ENCODE data around the gene RYR3. TPM values are rescaled to one million over a fixed set of nuclear protein-coding genes. Genes with fewer than 3 reads are reported as not detected.
A peak's percentile ranks its signal among the peaks of the same experiment; 100 is the strongest.

Gene RYR3
- total RNA-seq, 1 donor from 2014 or later: 2.2 TPM

DNA sequence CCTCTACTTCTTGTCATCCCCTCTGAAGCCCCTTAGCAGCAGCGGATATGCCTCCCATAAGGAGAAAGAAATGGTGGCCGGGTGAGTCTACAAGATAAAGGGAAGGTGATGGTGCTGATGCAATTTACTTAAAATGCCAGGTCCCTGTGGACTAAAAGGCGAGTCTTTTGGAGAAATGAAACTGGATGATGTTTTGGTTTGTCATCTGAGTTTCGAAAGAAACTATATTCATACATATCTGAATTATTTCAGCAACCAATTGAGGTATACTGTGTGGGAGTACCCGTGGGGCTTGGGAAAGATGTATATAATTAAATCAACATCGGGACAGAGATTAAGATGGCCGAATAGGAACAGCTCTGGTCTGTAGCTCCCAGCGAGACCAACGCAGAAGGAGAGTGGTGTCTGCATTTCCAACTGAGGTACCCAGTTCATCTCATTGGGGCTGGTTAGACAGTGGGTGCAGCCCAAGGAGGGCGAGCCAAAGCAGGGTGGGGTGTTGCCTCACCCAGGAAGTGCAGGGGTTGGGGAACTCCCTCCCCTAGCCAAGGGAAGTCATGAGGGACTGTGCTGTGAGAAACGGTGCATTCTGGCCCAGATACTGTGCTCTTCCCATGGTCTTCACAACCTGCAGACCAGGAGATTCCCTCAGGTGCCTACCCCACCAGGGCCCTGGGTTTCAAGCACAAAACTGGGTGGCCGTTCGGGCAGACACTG, 446.9 kb downstream of the RYR3 start:
- no peak overlapping the region for H3K27ac Mint-ChIP-seq
- H3K36me3 Mint-ChIP-seq: no peaks in the 10 kb centered on the region
- TF ChIP-seq, protein P1, sequence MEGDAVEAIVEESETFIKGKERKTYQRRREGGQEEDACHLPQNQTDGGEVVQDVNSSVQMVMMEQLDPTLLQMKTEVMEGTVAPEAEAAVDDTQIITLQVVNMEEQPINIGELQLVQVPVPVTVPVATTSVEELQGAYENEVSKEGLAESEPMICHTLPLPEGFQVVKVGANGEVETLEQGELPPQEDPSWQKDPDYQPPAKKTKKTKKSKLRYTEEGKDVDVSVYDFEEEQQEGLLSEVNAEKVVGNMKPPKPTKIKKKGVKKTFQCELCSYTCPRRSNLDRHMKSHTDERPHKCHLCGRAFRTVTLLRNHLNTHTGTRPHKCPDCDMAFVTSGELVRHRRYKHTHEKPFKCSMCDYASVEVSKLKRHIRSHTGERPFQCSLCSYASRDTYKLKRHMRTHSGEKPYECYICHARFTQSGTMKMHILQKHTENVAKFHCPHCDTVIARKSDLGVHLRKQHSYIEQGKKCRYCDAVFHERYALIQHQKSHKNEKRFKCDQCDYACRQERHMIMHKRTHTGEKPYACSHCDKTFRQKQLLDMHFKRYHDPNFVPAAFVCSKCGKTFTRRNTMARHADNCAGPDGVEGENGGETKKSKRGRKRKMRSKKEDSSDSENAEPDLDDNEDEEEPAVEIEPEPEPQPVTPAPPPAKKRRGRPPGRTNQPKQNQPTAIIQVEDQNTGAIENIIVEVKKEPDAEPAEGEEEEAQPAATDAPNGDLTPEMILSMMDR (conservative IDR thresholded peaks at IDR 0.05): no peak
- H3K27me3 Mint-ChIP-seq: peaks cover 19% of the 10 kb centered on the region
- peaks cover 5% of the 10 kb centered on the region for H3K9me3 Mint-ChIP-seq
- H3K4me3 Mint-ChIP-seq: no peak overlapping the region
- no peak for DNase-seq (ENCODE audit: extremely low spot score, unreplicated experiment)
- H3K4me1 Mint-ChIP-seq (ENCODE audit: unreplicated experiment): no peaks in the 10 kb centered on the region

DNA sequence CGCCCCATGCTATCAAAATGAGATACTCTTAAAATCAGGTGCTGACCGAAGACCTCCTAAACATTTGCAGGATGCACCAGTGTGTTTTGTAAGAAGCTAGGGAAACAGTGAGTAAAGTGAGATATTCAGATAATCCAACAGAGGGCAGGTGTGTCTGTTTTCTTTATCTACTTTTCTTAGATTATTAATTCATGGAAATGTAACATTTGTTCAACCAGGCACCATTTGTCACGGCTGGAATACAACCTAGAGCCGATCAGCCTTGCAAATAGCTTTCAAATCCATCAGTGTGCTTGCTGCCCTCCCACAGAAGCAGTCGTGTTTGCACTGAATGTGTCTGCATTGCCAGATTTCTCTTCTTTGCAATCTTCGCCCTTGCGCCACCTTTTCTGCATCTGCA, 455.6 kb downstream of the RYR3 start:
- peaks cover 2% of the 10 kb centered on the region for H3K27me3 Mint-ChIP-seq
- no peak overlapping the region for H3K4me3 Mint-ChIP-seq
- no peak overlapping the region for H3K27ac Mint-ChIP-seq
- no peaks in the 10 kb centered on the region for H3K9me3 Mint-ChIP-seq
- TF ChIP-seq, protein P1 (conservative IDR thresholded peaks at IDR 0.05): peak; percentile 22
- H3K36me3 Mint-ChIP-seq: no peaks in the 10 kb centered on the region
- H3K4me1 Mint-ChIP-seq (ENCODE audit: unreplicated experiment): no peaks in the 10 kb centered on the region
- DNase-seq (ENCODE audit: extremely low spot score, unreplicated experiment): no peak

DNA sequence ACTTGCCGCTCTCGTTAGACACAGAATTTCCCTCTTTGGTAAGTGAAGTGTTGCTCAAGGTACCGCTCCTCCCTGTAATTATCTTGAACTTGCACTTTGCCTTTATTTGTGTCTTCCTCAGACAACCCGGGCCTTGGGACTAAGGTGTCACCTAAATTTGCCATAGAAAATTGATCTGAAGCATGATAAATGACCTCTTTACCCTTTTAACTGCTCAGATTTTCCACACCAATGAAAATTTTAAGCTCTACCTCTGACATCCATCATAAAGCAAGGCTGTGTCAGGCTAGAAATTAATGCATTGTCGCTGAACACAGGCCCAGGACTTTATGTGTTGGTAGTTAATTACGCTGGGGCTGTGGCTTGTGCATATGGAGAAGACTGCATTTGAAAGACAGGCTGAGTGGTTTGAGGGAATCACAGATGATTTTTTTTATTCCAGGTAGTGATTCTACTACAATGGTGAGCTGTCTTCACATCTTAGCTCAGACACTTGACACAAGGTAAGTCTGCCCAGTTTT, 458.0 kb downstream of the RYR3 start:
- H3K27me3 Mint-ChIP-seq: peaks cover 2% of the 10 kb centered on the region
- no peak overlapping the region for H3K4me3 Mint-ChIP-seq
- H3K9me3 Mint-ChIP-seq: no peaks in the 10 kb centered on the region
- no peak for DNase-seq (ENCODE audit: extremely low spot score, unreplicated experiment)
- no peak overlapping the region for H3K27ac Mint-ChIP-seq
- H3K4me1 Mint-ChIP-seq (ENCODE audit: unreplicated experiment): no peaks in the 10 kb centered on the region
- H3K36me3 Mint-ChIP-seq: no peaks in the 10 kb centered on the region
- TF ChIP-seq, protein P1 (conservative IDR thresholded peaks at IDR 0.05): no peak

DNA sequence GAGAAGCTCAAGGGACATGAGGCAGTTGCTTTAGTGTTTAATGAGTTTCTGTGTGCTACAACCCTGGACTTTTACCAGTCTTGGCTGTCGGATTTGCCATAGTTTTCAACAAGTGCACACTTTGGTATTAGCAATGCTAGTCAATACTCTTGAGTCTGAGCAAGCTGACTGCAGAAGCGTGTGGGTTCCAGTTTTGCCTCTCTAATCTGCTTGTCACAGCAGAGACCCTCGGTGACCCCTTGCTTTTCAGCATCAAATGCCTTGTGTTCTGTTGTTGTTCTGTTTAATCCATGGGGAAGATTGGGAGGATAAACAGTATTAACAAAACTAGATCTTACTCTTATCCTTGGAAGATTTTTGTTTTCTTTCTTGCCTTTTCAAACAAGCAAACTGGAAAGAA, 463.2 kb downstream of the RYR3 start:
- Mint-ChIP-seq H3K36me3 (no peaks in the 10 kb centered on the region), H3K4me1 (ENCODE audit: unreplicated experiment) (no peaks in the 10 kb centered on the region), H3K27me3 (no peaks in the 10 kb centered on the region), H3K9me3 (no peaks in the 10 kb centered on the region), H3K4me3 (no peak overlapping the region), H3K27ac (no peak overlapping the region)
- TF ChIP-seq, protein P1 (conservative IDR thresholded peaks at IDR 0.05): no peak
- no peak for DNase-seq (ENCODE audit: extremely low spot score, unreplicated experiment)

DNA sequence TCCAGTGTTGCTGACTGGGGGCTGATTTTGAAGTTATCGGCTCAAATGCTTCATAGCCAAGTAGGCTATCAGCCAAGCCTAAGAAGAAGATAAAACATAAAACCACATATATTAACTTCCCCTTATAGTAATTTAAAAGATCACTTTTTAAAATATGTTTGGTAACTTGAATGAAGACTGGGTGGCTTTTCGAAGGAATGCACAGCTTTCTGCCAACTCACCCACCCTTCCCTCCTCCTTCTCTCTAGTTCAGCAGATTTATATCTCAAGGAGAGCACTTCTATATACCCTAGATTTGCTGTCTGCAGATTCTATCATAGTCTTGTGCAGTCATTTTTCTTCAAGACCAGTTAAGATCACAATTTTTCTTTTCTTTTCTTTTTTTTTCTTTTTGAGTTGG, 468.1 kb downstream of the RYR3 start:
- H3K27me3 Mint-ChIP-seq: peaks cover 4% of the 10 kb centered on the region
- TF ChIP-seq, protein P1 (conservative IDR thresholded peaks at IDR 0.05): no peak
- DNase-seq (ENCODE audit: extremely low spot score, unreplicated experiment): no peak
- no peaks in the 10 kb centered on the region for H3K4me1 Mint-ChIP-seq (ENCODE audit: unreplicated experiment)
- no peaks in the 10 kb centered on the region for H3K9me3 Mint-ChIP-seq
- H3K27ac Mint-ChIP-seq: no peak overlapping the region
- H3K36me3 Mint-ChIP-seq: no peaks in the 10 kb centered on the region
- H3K4me3 Mint-ChIP-seq: no peak overlapping the region

All from type B pancreatic cell (in vitro differentiated cells).